RPMI7951 (cell line): ENCODE data around the gene CLEC7A. TPM values are rescaled to one million over a fixed set of nuclear protein-coding genes. Genes with fewer than 3 reads are reported as not detected.
A peak's percentile ranks its signal among the peaks of the same experiment; 100 is the strongest.

Experiments
- DNase-seq: peaks from one replicate; pipeline ENCODE4 v3.0.0-alpha.2; 2012; ENCODE audit warnings: low read depth
- total RNA-seq: library from RNA; depleted of rRNA; stranded (reverse); fragments of >200 nt; shearing (Covaris generic); gene quantifications from 2 replicates; pipeline ENCODE4 v1.2.3, GENCODE V29; 2014

The CLEC7A gene
- total RNA-seq, 1 experiment from 2014 or later = not detected

DNA sequence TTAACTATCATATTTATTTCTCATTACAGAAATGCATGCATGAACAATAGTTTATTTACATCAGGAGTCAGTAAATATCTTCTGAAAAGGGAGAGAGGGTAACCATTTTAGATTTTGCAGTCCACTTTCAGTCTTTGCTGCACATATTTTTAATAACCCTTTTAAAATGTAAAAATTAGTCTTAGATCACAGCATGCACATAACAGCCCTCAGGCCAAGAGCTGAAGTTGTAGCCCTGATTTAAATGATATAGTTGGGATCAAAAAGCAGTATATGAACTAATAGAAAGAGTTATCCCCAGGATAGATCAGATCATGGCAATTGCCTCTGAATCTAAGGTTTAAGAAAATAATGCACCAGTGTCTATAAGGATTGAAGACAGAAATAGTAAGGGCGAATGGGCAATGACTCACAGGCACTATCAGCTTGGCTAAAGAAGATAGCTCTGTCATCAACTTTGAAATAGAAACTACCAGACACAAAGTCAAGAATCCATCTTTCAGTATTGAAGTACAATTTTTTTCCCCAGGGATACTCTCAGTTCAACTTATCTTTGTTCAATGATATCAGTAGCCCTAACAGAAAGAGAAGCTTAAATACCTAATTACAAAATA lies 13.1 kb upstream of the CLEC7A start:
- DNase-seq = peak; percentile 17

DNA sequence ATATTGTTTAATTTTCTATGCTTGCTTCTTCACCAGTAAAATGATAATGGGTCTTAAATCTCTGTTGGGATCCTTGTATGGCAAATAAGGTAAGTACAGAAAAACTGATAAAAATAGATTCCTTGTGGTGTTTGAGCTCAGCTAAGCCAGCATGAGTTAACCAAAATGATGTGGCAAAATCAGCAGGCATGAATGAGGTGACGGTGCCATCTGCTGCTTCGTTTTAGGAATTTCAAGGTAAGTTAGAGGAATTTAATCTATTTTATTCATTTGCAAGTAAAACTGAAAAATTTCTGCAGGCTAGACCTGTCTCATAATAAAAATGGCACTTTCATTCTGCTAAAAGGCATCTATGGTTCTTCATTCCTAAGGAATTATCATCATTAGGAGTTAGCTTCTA lies 10.0 kb upstream of the CLEC7A start:
- DNase-seq = peak; percentile 46

DNA sequence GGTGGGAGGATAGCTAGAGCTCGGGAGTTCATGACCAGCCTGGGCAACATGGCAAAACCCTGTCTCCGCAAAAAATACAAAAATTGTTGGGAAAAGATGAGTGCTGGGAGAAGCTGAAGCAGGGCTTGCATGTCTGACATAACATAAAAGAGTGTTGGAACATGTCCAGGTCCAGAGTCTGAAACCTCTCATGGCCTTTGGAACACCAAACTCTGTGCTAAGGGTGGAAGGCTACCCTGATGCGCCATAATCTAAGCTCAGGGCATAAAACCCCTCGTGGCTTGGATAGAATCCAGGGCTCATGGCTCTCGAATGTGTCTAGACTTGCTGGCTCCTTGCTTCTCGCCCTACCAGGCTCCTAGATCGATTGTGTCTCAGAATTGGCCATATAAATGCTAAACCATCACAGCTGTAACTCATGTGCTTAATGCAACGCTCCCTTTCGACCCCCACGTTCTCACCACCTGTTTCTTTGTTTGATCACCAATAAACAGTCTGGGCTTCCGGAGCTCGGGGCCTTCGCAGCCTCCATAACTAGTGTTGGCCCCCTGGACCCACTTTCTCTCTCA lies 6.7 kb upstream of the CLEC7A start:
- DNase-seq = peak; percentile 19

DNA sequence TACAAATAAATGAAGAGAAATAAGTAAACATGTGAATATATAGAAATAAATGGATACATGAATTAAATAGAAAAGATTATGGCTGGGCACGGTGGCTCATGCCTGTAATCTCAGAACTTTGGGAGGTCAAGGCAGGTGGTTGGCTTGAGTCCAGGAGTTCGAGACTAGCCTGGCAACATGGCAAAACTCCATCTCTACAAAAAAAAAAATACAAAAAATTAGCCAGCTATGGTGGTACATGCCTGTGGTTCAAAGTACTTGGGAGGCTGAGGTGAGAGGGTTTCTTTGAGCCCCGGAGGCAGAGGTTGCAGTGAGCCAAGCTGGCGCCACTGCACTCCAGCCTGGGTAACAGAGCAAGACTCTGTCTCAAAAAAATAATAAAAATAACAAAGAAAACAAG lies 5.1 kb upstream of the CLEC7A start:
- no peak for DNase-seq

DNA sequence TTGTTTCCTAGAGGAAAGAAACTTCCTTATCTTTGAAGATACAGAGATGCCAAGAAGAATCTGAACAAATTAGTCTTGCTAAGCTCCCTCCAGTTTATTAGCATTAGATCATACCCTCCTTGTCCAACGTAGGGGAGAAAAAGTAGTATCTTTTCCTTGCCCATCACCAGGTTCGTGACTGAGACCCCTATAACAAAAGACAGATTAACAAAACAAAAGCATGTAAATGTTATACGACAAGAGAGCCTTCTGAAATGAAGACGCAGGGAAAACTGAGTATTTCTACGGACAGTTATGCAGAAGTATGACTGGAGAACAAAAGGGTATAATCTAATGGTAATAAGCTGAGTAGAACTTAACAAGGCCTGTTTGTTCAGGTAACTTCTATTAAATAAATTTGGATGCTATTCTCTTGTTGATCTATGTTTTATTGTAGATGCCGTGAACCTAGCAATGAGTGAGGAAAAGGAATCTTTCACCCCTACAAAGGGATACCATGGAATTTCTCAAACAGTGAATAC lies 2.9 kb upstream of the CLEC7A start:
- no peak for DNase-seq

DNA sequence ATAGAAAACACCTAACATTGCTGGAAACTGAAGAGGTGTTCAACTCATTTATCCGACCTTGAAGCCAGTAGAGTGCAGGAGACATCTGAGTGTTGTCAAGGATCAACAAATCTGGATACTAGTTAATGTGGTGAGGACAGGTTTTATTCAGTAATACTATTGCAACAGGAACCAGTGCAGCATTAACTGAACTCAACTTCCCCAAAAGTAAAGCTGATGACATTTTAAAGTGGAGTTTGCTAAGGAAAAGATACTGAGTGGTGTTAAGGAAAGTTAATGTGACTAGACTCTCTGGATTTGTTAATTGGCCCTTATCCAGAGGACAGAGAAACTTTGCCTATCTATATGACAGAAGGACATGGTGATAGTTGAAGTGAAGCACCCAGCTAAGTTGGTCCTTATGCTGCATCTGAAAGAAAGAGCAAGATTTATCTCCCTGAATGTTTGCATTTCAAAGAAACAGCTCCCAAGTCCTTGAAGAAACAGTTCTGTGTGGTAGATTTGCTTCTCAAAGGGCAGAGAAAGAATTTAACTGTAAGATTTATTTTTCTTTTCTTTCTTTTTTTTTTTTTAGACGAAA lies 1.2 kb upstream of the CLEC7A start:
- DNase-seq = no peak

DNA sequence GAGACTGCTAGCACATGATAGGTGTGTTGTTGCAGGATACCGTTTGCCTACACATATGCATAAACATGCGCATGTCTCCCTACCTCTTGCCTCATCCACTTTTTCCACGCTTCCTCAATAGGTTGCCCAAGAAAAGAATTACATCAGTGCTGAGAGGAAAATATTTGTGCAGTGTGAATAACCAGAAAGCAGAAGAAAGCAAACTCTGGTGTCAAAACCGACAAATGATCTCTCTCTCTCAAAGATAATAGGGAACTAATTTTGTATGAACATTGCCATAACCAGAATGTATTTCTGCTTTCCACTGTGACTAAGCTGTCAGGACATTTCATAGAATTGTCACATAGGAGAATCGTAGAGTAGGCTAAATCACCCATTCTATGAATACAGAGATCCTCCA lies 1.3 kb downstream of the CLEC7A start:
- DNase-seq = no peak

DNA sequence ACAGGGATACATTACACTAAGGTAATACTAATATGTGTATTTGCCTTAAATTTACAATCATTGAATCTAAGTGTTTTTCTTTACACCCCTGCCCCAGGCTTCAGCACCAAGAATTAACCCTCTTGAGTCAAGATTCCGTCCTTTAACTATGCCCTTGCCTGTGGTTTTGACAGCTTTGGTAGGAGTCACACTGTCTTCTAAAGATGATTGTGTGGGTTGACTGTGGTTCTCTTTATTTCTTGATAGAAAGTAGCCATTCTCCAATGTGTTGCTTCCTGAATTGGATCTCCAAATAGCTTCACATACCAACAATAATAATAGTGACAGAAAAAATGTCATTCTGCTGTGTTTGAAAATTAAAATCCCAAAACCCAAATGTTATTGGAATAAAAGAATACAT lies 3.6 kb downstream of the CLEC7A start:
- DNase-seq = no peak

DNA sequence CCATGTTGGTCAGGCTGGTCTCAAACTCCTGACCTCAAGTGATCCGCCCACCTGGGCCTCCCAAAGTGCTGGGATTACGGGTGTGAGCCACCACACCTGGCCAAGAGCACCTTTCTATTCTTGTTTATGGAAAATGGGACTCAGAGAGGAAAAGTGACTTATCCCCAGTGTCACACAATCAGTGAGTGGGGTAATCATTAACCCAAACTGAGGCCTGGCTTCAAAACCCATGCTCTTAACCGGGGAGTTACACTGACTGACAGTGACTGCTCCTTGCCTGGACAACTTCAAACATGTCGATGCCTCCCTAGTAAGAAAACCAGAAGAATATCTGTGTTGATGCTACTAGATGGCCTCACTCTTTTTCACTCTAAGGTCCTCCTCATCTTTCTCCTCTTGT lies 7.3 kb downstream of the CLEC7A start:
- no peak for DNase-seq

DNA sequence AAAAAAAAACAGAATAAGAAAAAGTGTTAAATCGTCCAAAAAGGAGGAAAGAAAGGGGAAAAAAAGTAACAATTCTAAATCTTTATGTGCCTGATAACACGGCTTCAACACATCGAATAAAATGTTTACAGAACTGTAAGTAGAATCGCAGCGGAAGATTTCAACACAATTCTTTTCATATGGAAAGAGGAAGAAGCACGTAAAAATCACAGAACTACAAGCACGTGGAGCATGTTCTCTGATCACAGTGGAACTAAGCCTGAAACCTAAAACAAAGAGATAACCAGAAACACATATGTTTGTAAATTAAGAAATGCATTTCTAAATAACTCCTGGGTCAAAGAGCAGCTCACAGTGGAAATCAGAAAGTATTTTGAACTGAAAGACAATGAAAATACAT lies 8.7 kb downstream of the CLEC7A start:
- no peak for DNase-seq

DNA sequence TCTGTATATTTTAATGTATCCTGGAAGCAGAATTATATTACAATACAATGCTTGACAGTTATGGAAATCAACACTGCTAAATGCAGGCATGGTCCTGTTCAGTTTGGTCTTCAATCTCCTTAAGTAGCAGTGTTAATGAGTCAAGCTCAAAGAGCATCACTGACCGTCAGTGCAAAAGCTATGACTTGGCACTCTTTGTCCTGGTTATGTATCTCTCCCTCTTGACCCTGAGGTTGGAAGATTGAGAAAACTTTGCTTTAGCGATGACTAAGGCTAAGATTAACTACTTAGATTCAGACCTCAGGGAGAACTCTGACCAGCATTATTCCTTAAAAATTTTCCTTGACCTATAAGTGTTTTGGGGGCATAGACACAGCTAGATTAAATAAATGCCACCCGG lies 10.9 kb downstream of the CLEC7A start:
- no peak for DNase-seq

DNA sequence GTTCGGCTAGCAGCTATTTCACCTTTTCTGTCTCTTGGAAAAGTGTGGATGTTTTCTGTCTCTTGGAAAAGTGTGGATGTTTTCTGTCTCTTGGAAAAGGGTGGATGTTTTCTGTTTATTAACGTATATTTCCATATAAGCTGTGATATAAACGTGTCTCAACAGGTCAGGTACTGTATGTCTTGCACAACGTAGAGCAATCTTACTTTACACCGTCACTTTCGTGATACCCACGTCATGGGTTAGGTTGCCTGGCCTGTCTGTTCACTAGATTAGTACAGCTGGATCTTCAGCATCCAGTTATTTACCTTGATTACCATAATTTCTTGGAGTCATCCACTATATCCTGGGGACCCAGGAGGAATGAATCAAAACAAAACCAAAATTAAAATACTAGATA lies 14.1 kb downstream of the CLEC7A start:
- DNase-seq = no peak

DNA sequence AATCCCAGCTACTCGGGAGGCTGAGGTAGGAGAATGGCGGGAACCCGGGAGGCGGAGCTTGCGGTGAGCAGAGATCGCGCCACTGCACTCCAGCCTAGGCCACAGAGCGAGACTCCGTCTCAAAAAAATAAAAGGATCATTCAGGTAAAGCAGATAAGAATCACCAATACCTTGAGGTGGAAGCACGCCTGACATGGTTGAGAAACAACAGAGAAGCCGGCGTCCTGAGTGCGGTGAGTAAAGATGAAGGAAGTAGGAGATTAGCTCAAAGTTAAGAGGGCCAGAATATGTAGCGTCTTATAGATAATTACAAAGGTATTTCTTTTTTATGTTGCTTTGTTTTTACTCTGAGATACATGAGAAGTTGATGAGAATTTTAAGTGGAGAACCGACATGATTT lies 14.7 kb downstream of the CLEC7A start:
- no peak for DNase-seq

DNA sequence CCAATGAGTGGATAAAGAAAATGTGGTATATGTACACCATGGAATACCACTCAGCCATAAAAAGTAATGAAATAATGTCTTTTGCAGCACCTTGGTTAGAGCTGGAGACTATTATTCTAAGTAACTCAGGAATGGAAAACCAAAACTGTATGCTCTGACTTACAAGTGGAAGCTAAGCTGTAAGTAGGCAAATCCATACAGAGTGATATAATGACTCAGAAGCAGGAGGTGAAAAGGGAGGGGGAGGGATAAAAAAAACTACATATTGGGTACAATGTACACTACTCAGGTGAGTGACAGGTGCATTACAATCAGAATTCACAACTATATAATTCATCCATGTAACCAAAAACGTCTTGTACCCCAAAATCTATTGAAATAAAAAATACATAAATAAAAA lies 16.1 kb downstream of the CLEC7A start:
- no peak for DNase-seq

DNA sequence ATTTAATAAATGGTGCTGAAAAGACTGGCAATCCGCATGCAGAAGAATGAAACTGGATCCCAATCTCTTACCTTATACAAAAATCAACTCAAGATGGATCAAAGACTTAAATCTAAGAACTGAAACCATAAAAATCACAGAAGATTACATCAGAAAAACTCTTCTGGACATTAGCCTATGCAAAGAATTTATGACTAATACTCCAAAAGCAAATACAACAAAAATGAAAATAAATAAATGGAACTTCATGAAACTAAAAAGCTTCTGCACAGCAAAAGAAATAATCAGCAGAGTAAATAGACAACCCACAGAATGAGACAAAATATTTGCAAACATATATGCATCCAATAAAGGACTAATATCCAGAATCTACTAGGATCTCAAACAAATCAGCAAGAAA lies 16.9 kb downstream of the CLEC7A start:
- DNase-seq = no peak

DNA sequence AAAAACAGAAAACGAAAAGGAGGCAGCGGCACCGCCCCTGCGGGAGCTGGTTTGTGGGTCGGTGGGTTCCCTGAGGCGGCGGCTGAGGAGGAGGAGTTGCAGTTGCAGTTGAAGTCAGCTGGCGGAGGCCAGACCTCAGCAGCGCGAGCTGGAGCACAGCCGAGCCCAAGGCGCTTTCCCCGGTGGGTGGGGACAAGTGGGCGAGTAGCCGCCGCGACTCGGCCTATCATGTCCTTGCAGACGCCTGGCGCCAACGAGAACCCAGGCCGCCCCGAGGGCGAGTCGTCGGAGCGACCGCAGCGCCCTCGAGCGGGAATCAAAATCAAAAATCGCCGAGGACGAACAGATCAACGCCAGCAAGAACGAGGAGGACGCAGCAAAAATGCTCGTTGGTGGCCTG lies 18.5 kb downstream of the CLEC7A start:
- no peak for DNase-seq

DNA sequence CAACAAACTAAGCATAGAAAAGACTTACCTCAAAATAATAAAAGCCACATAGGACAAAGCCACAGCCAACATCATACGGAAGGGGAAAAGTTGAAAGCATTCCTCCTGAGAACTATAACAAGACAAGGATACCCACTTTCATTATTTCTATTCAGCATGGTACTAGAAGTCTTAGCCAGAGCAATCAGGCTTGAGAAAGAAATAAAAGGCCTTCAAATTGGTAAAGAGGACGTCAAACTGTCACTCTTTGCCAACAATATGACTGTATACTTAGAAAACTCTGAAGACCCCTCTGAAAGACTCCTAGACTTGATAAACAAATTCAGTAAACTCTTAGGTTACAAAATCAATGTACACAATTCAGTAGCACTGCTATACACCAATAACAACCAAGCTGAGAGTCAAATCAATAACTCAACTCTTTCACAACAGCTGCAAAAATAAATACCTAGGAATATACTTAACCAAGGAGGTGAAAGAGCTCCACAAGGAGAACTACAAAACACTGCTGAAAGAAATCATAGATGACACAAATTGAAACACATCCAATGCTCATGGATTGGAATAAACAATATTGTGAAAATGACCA lies 19.6 kb downstream of the CLEC7A start:
- no peak for DNase-seq

DNA sequence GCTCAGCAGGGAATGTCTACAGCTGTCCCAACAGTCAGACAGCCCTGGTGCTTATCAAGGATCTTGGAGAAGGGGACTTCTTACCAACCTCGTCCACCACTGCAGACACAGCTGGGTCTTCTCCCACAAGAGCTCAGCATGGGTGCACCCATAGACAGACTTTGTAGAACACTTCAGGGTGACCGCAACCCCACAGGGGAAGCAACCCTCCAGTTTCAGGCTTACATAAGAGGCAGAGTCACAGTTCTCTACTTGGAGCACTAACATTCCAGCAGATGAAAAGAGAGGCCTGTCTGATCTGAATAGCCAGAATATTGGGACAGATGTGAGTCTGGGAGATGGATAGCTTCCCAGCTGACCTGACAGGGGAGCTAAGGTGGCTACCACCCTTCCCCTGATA lies 27.7 kb downstream of the CLEC7A start:
- no peak for DNase-seq

DNA sequence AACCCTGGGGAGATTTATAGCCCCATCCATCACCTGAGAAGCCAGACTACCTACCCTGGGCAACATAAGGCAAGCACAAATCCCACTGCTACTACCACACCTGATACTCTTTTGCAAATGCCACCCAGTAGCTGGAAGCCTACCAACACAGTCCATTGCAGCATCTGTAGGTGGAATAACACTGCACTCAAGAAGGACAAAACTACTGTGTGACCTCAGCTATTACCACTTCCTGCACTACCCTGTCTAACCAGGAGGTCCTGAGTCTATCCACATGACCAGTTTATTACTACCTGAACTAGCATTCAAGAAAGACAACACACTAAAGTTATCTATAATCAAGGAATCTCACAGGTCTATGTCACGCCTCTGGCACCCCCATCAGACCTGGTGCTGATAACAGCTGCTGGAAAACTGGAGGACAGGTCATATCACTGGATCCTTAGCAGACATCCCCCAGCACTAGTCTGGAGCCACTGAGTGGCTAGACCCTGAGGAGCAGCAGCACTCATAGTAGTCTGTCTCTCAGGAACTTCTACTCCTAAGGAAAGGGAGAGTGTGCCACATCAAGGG lies 28.3 kb downstream of the CLEC7A start:
- DNase-seq = no peak

DNA sequence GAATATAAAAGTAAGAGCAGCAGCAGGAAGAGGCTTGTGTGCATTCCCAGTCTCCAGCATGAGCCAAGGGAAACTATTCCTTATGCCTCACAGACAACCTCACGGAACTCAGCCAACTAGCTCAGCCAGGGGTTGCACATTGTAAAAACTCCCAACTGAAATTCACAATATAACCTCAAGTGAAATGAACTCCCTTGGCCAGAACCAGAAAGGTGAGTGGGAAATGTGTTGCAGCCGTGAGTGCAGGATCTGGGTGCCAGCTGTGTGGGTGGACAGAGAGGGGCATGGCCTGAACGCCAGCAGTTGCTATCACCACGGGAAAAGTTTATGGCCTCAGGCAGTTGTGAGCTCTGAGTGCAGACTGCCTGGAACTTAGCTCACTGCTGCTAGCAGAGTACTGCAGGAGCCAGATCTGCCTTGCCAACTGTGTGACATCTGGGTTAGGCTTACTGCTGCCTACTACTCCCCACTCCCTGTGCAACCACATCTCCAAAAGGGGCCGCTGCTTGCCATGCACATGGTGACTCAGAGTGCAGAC lies 28.9 kb downstream of the CLEC7A start:
- peak; percentile 74 for DNase-seq

DNA sequence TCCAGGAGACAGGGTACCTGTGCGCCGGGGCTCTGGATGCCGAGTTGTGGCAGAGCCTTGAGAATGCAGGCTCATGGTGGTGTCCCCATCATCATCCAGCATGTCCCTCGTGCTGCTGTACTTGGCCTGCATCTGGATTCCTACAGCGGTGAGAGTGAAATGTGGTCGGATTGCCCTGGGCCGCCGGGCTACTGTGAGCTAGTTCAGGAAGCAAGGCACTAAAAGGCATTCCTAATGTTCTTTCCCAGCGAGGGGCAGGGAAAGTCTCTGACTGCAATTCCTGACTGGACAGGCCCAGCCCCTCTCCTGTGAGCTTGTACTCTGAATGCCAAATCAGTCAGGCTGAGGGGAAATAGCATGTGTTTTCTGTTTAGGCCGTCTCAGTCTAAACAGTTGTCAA lies 31.2 kb downstream of the CLEC7A start, which contains the start of gene CLEC1A:
Gene CLEC1A (minus strand): TSS at position 195 of the 400 bp plus-strand sequence. CDS start 63 bp downstream, at position 132.
- DNase-seq = peak; percentile 2

DNA sequence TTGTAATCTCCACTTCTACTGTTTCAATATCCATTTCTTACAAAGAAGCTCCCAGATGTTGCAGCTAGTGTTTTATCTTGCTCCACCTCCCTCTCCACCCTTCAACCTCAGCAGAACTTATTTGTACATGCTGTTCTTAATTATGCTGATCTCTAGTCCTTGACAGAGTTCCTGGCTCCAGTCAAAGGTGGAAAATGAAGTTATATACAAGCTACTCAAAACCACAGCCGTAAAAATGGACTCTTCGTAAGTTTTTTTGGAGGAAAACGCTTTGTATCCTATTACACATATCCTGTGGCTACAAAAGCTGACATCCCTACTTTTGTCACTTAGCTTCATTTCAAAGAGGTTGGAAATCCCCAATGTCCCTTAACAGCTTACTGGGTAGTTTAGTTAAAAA lies 32.5 kb downstream of the CLEC7A start:
- DNase-seq = peak; percentile 20
